Testis (tissue), 2 donors: ENCODE measurements around the gene CCDC149.

Experiments
- CTCF ChIP-seq, 3 experiments: fragments of 450-650 bp in 2 of 3; fragments of 200-600 bp in 1 of 3; sonication (generic) in 1 of 3; IDR thresholded peaks; one replicate each; pipeline ENCODE4 v1.5.1; 2016 to 2019; ENCODE audit warnings: antibody characterized with exemption in 3 of 3, mild to moderate bottlenecking in 2 of 3, moderate library complexity in 1 of 3
- POLR2A ChIP-seq: fragments of 450-650 bp; IDR thresholded peaks from one replicate; pipeline ENCODE4 v1.6.1; 2017; ENCODE audit warnings: antibody characterized with exemption, mild to moderate bottlenecking, moderate library complexity

- TF ChIP-seq CTCF (IDR thresholded peaks at IDR 0.05), result no peak
- no peak for TF ChIP-seq POLR2A
Measured at GRCh38 chr4:24871210-24871609, 41.6 kb downstream of the CCDC149 start.
